IMR-90 (cell line): ENCODE measurements around the gene NRCAM. TPM values are rescaled to one million over a fixed set of nuclear protein-coding genes. Genes with fewer than 3 reads are reported as not detected.

Experiments
- ATAC-seq: fragments of 200-7000 bp; cut with Tn5 transposase; 2 replicates; pipeline ENCODE4 v1.9.1; 2020; ENCODE audit warnings: low read depth, mild to moderate bottlenecking, moderate library complexity
- BruUV-seq: library from RNA; stranded (reverse); fragments of 400-500 nt; replicated peaks from 2 replicates; lab custom pipeline; 2021; lab: Mats Ljungman, UMichigan
- CTCF ChIA-PET: fragments of 300-600 bp; formaldehyde crosslinking; extraction: SDS; loops from one replicate; lab custom pipeline; 2021; ENCODE audit warnings: antibody characterized with exemption; lab: Yijun Ruan, JAX
- POLR2A ChIA-PET: fragments of 300-600 bp; sonication (Branson Sonifier 250); formaldehyde crosslinking; loops from one replicate; lab custom pipeline; 2022; ENCODE audit warnings: antibody characterized with exemption; ENCODE audit not compliant: unreplicated experiment; lab: Charles Lee
- DNase-seq: peaks from one replicate; pipeline ENCODE4 v3.0.0; 2013
- H2AFZ ChIP-seq: replicated peaks from 2 replicates; pipeline ENCODE3; 2013; ENCODE audit warnings: low read length, mild to moderate bottlenecking; ENCODE audit not compliant: poor library complexity
- H2AK5ac ChIP-seq: 2 replicates; pipeline ENCODE4 v1.6.1; 2013; ENCODE audit warnings: low read depth, low read length, inconsistent platforms
- H2AK9ac ChIP-seq: replicated peaks from 2 replicates; pipeline ENCODE3; 2013; ENCODE audit warnings: mild to moderate bottlenecking, low read depth, low read length, moderate library complexity; ENCODE audit not compliant: poor library complexity
- H2BK120ac ChIP-seq: 2 replicates; pipeline ENCODE4 v1.6.1; 2013; ENCODE audit warnings: low read depth, low read length, inconsistent platforms
- H2BK15ac ChIP-seq: 3 replicates; pipeline ENCODE4 v1.6.1; 2013; ENCODE audit warnings: low read depth, low read length, inconsistent platforms
- H2BK20ac ChIP-seq: 2 replicates; pipeline ENCODE4 v1.6.1; 2013; ENCODE audit warnings: low read depth, mild to moderate bottlenecking, inconsistent platforms, low read length, moderate library complexity
- H2BK5ac ChIP-seq: 2 replicates; pipeline ENCODE4 v1.6.1; 2013; ENCODE audit warnings: mild to moderate bottlenecking, low read depth, low read length, inconsistent platforms; ENCODE audit not compliant: poor library complexity, severe bottlenecking
- H3K14ac ChIP-seq: replicated peaks from 2 replicates; pipeline ENCODE4 v1.6.1; 2013; ENCODE audit warnings: low read depth, low read length, inconsistent platforms
- H3K18ac ChIP-seq: 2 replicates; pipeline ENCODE4 v1.6.1; 2013; ENCODE audit warnings: low read depth, low read length, control low read depth
- H3K23ac ChIP-seq: 2 replicates; pipeline ENCODE4 v1.6.1; 2013; ENCODE audit warnings: low read depth, low read length, inconsistent platforms
- H3K27ac ChIP-seq: 2 replicates; pipeline ENCODE4 v1.5.1; 2013; ENCODE audit warnings: mild to moderate bottlenecking, control low read depth, low read length; ENCODE audit not compliant: insufficient read depth
- H3K27me3 ChIP-seq: 2 replicates; pipeline ENCODE4 v1.6.1; 2013; ENCODE audit warnings: low read length; ENCODE audit not compliant: control insufficient read depth, insufficient read depth
- H3K36me3 ChIP-seq: 2 replicates; pipeline ENCODE4 v1.6.1; 2013; ENCODE audit warnings: low read length, mixed read lengths; ENCODE audit not compliant: control insufficient read depth, insufficient read depth
- H3K4ac ChIP-seq: 2 replicates; pipeline ENCODE4 v1.6.1; 2013; ENCODE audit warnings: low read depth, low read length, inconsistent platforms
- H3K4me1 ChIP-seq: 2 replicates; pipeline ENCODE4 v1.6.1; 2013; ENCODE audit warnings: low read length, mixed read lengths; ENCODE audit not compliant: control insufficient read depth, insufficient read depth
- H3K4me2 ChIP-seq: 2 replicates; pipeline ENCODE4 v1.6.1; 2013; ENCODE audit warnings: low read depth, mild to moderate bottlenecking, control low read depth, low read length, moderate library complexity
- H3K4me3 ChIP-seq: 2 replicates; pipeline ENCODE4 v1.5.1; 2013; ENCODE audit warnings: low read depth, mild to moderate bottlenecking, control low read depth, low read length, moderate library complexity; ENCODE audit not compliant: insufficient read depth
- H3K56ac ChIP-seq: 2 replicates; pipeline ENCODE4 v1.6.1; 2013; ENCODE audit warnings: low read length, inconsistent platforms; ENCODE audit not compliant: insufficient read depth; ENCODE audit errors: extremely low read depth
- H3K79me1 ChIP-seq, 2 experiments: 2 replicates each; pipeline ENCODE4 v1.6.1; 2013; ENCODE audit warnings: low read length in 2 of 2, inconsistent platforms in 1 of 2, low read depth in 1 of 2
- H3K9ac ChIP-seq: 2 replicates; pipeline ENCODE4 v1.6.1; 2013; ENCODE audit warnings: low read depth, low read length, control low read depth
- H3K9me1 ChIP-seq: 2 replicates; pipeline ENCODE4 v1.6.1; 2013; ENCODE audit warnings: low read length, inconsistent platforms; ENCODE audit not compliant: insufficient read depth
- H3K9me3 ChIP-seq: 2 replicates; pipeline ENCODE4 v1.6.1; 2013; ENCODE audit warnings: low read length; ENCODE audit not compliant: control insufficient read depth, insufficient read depth
- H4K20me1 ChIP-seq: 2 replicates; pipeline ENCODE4 v1.6.1; 2013; ENCODE audit warnings: low read length, inconsistent platforms; ENCODE audit not compliant: insufficient read depth
- H4K5ac ChIP-seq: 2 replicates; pipeline ENCODE4 v1.6.1; 2013; ENCODE audit warnings: mild to moderate bottlenecking, low read depth, low read length, control low read depth
- H4K8ac ChIP-seq, 2 experiments: 2 replicates each; pipeline ENCODE4 v1.6.1; 2013; ENCODE audit warnings: low read depth in 2 of 2, low read length in 2 of 2, control low read depth in 1 of 2, inconsistent platforms in 1 of 2
- H4K91ac ChIP-seq: 2 replicates; pipeline ENCODE4 v1.6.1; 2013; ENCODE audit warnings: low read depth, low read length, inconsistent platforms; ENCODE audit not compliant: insufficient read depth
- BHLHE40 ChIP-seq: fragments of 150-350 bp; IDR thresholded peaks from 2 replicates; pipeline ENCODE4 v1.6.1; 2016; ENCODE audit warnings: mild to moderate bottlenecking, low read depth, low read length
- CEBPB ChIP-seq: IDR thresholded peaks from 2 replicates; pipeline ENCODE4 v1.6.1; 2012; ENCODE audit warnings: low read depth, low read length, improper control_type of control experiment
- CHD1 ChIP-seq: IDR thresholded peaks from 2 replicates; pipeline ENCODE4 v1.6.1; 2012; ENCODE audit warnings: low read depth, low read length, improper control_type of control experiment
- CTCF ChIP-seq: conservative IDR thresholded peaks from 2 replicates; pipeline ENCODE4 v1.5.1; 2012; ENCODE audit warnings: mild to moderate bottlenecking, low read depth, low read length, improper control_type of control experiment
- ELK1 ChIP-seq: fragments of 150-350 bp; IDR thresholded peaks from 2 replicates; pipeline ENCODE4 v1.6.1; 2016; ENCODE audit warnings: low read depth, mild to moderate bottlenecking, low read length, moderate library complexity, borderline replicate concordance
- FOS ChIP-seq: fragments of 150-350 bp; IDR thresholded peaks from 2 replicates; pipeline ENCODE4 v1.6.1; 2016; ENCODE audit warnings: low read depth, low read length
- MAFK ChIP-seq: IDR thresholded peaks from 2 replicates; pipeline ENCODE4 v1.6.1; 2012; ENCODE audit warnings: low read depth, low read length, improper control_type of control experiment
- MAZ ChIP-seq: IDR thresholded peaks from 2 replicates; pipeline ENCODE4 v1.6.1; 2012; ENCODE audit warnings: low read depth, mild to moderate bottlenecking, low read length, improper control_type of control experiment, moderate library complexity, borderline replicate concordance
- MXI1 ChIP-seq: IDR thresholded peaks from 2 replicates; pipeline ENCODE4 v1.6.1; 2012; ENCODE audit warnings: low read depth, mild to moderate bottlenecking, low read length, moderate library complexity, borderline replicate concordance
- NFE2L2 ChIP-seq: fragments of 150-350 bp; IDR thresholded peaks from 2 replicates; pipeline ENCODE4 v1.6.1; 2016; ENCODE audit warnings: low read depth, mild to moderate bottlenecking, low read length
- POLR2A ChIP-seq: IDR thresholded peaks from 2 replicates; pipeline ENCODE4 v1.6.1; 2012; ENCODE audit warnings: mild to moderate bottlenecking, low read depth, low read length
- RAD21 ChIP-seq: IDR thresholded peaks from 2 replicates; pipeline ENCODE4 v1.6.1; 2012; ENCODE audit warnings: low read length, improper control_type of control experiment
- RCOR1 ChIP-seq: IDR thresholded peaks from 2 replicates; pipeline ENCODE4 v1.6.1; 2012; ENCODE audit warnings: mild to moderate bottlenecking, low read length, improper control_type of control experiment; ENCODE audit not compliant: insufficient replicate concordance
- RFX5 ChIP-seq: IDR thresholded peaks from 2 replicates; pipeline ENCODE4 v1.8.0; 2012; ENCODE audit warnings: low read depth, mild to moderate bottlenecking, low read length, moderate library complexity
- SMC3 ChIP-seq: fragments of 150-350 bp; IDR thresholded peaks from 2 replicates; pipeline ENCODE4 v1.6.1; 2016; ENCODE audit warnings: low read depth, mild to moderate bottlenecking, antibody characterized with exemption, low read length, moderate library complexity
- USF2 ChIP-seq: fragments of 150-350 bp; IDR thresholded peaks from 2 replicates; pipeline ENCODE4 v1.6.1; 2017; ENCODE audit warnings: mild to moderate bottlenecking, antibody characterized with exemption, low read length, low read depth
- WGBS, 2 experiments: methylation state at CpG; one replicate each; pipeline versions ENCODE4 v1.1.5 to v1.1.7; 2013; ENCODE audit warnings: missing lambda C conversion rate in 2 of 2; ENCODE audit not compliant: insufficient read length in 1 of 2; ENCODE audit errors: extremely low coverage in 2 of 2; 5-methylcytosine and 5-hydroxymethylcytosine counted together
- dilution Hi-C: fragments of 300-500 bp; cut with HindIII; formaldehyde crosslinking; loops from one replicate; pipeline ENCODE4 v1.14.3; 2018; ENCODE audit warnings: low sequenced_read_pairs; ENCODE audit not compliant: unreplicated experiment
- in situ Hi-C: fragments of 300-500 bp; cut with MboI; formaldehyde crosslinking; loops from 3 replicates; pipeline ENCODE4 v1.14.3; 2019; ENCODE audit warnings: low sequenced_read_pairs, inconsistent platforms, mixed read lengths
- intact Hi-C: fragments of 100-400 bp; cut with micrococcal nuclease; formaldehyde crosslinking; loops from 2 replicates; pipeline ENCODE4 v1.10.0; 2022
- polyA plus RNA-seq, 3 experiments: library from polyadenylated mRNA; depleted of rRNA; stranded (reverse); fragments of >200 nt; gene quantifications; 2 replicates each; pipeline ENCODE4 v1.2.3, GENCODE V29; 2012; ENCODE audit warnings: low replicate concordance in 1 of 3
- total RNA-seq: library from RNA; depleted of rRNA; stranded (reverse); fragments of >200 nt; gene quantifications from 2 replicates; pipeline ENCODE4 v1.2.3, GENCODE V29; 2012

NRCAM gene
- total and polyA plus RNA-seq, 2 of the 4 experiments (the other 2 are of a cell fraction): 0.46 to 1.1 TPM

- Histone ChIP-seq H2BK20ac (no peak overlapping the region), H2BK15ac (no peak overlapping the region), H2AFZ (no peak overlapping the region), H4K8ac (no peak overlapping the region), H3K9me1 (no peaks in the 10 kb centered on the region), H3K4me2 (no peak overlapping the region), H3K23ac (no peak overlapping the region), H3K4me1 (no peaks in the 10 kb centered on the region), H3K27ac (no peak overlapping the region), H2AK9ac (no peak overlapping the region), H2BK5ac (no peak overlapping the region), H4K5ac (no peak overlapping the region), H3K14ac (no peak overlapping the region), H4K20me1 (no peaks in the 10 kb centered on the region), H3K27me3 (peaks cover 4% of the 10 kb centered on the region), H2AK5ac (no peak overlapping the region), H3K9ac (no peak overlapping the region), H3K36me3 (no peaks in the 10 kb centered on the region), H3K9me3 (no peaks in the 10 kb centered on the region), H4K91ac (no peak overlapping the region), H3K18ac (no peak overlapping the region), H3K4me3 (no peak overlapping the region), H3K4ac (no peak overlapping the region), H2BK120ac (no peak overlapping the region), H3K79me1 (no peaks in the 10 kb centered on the region), H3K56ac (no peak overlapping the region)
- TF ChIP-seq ELK1 (no peak), USF2 (no peak), BHLHE40 (no peak), MXI1 (no peak), CTCF (no peak), CHD1 (no peak), MAFK (no peak), CEBPB (no peak), SMC3 (no peak), POLR2A (no peak), RCOR1 (no peak), FOS (no peak), RFX5 (no peak), RAD21 (no peak), NFE2L2 (no peak), MAZ (no peak)
- BruUV-seq: no TSS peak
- ATAC-seq: no peak
- dilution Hi-C loops: no loop called here
- WGBS, 2 experiments: no CpG with 5 or more reads among the region's 3 CpGs
- in situ Hi-C loops: no loop called here
- CTCF ChIA-PET: no interaction called here
- intact Hi-C loops: no loop called here
- POLR2A ChIA-PET: no interaction called here
- DNase-seq: no peak
Observed at GRCh38 chr7:108280136-108280535, 176.1 kb downstream of the NRCAM start.
